Measurements from ENCODE around the gene MYLK3.

MYLK3 gene

GRCh38 chr16:46720619-46721018, 27.5 kb downstream of the MYLK3 start:
- H3K9me3 ChIP-seq = peaks cover 0 to 5% (median 0%) of the 10 kb centered on the region in 3 donors
- H3K36me3 ChIP-seq = no peaks in the 10 kb centered on the region
- H3K4me1 ChIP-seq = no peaks in the 10 kb centered on the region
- TF ChIP-seq, protein P1, sequence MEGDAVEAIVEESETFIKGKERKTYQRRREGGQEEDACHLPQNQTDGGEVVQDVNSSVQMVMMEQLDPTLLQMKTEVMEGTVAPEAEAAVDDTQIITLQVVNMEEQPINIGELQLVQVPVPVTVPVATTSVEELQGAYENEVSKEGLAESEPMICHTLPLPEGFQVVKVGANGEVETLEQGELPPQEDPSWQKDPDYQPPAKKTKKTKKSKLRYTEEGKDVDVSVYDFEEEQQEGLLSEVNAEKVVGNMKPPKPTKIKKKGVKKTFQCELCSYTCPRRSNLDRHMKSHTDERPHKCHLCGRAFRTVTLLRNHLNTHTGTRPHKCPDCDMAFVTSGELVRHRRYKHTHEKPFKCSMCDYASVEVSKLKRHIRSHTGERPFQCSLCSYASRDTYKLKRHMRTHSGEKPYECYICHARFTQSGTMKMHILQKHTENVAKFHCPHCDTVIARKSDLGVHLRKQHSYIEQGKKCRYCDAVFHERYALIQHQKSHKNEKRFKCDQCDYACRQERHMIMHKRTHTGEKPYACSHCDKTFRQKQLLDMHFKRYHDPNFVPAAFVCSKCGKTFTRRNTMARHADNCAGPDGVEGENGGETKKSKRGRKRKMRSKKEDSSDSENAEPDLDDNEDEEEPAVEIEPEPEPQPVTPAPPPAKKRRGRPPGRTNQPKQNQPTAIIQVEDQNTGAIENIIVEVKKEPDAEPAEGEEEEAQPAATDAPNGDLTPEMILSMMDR (IDR thresholded peaks at IDR 0.05) = no peak
- H3K27ac ChIP-seq = no peak overlapping the region
- no peak overlapping the region for H3K4me3 ChIP-seq
- no peaks in the 10 kb centered on the region for H3K27me3 ChIP-seq
- intact Hi-C loops (cut with DNase I; ENCODE audit: low total_unique reads) = no loop called here
- no peak for DNase-seq

GRCh38 chr16:46719528-46719927, 28.6 kb downstream of the MYLK3 start:
- H3K4me1 ChIP-seq = no peaks in the 10 kb centered on the region
- H3K4me3 ChIP-seq = no peak overlapping the region
- DNase-seq = no peak
- no peaks in the 10 kb centered on the region for H3K27me3 ChIP-seq
- intact Hi-C loops (cut with DNase I; ENCODE audit: low total_unique reads) = no loop called here
- H3K9me3 ChIP-seq = no peaks in the 10 kb centered on the region
- H3K27ac ChIP-seq = no peak overlapping the region
- no peaks in the 10 kb centered on the region for H3K36me3 ChIP-seq
- TF ChIP-seq, protein P1 (IDR thresholded peaks at IDR 0.05) = no peak

DNA sequence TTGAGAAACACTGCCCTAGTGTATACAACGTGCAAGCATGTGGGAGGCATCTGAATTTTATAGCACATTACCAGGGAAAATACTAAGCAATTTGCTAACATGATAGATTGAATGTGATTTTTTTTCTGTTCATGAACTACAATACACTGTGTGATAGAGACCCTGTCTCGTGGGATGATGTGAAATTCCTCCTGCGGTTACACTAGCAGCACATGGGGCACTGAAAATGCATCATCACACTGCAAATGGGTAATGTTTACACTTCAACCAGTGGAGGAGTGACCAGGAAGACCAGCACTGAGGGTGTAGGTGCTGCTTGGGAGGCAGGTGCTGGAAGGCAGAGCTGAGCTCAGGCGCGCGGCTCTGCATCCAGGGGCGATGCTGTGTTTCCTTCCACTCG, 29.9 kb downstream of the MYLK3 start:
- TF ChIP-seq, protein P1 (IDR thresholded peaks at IDR 0.05) = no peak
- H3K4me3 ChIP-seq = no peak overlapping the region
- no peaks in the 10 kb centered on the region for H3K36me3 ChIP-seq
- H3K9me3 ChIP-seq = no peaks in the 10 kb centered on the region
- H3K4me1 ChIP-seq = no peaks in the 10 kb centered on the region
- no peak for DNase-seq
- no peak overlapping the region for H3K27ac ChIP-seq
- no peaks in the 10 kb centered on the region for H3K27me3 ChIP-seq
- intact Hi-C loops (cut with DNase I; ENCODE audit: low total_unique reads) = no loop called here

DNA sequence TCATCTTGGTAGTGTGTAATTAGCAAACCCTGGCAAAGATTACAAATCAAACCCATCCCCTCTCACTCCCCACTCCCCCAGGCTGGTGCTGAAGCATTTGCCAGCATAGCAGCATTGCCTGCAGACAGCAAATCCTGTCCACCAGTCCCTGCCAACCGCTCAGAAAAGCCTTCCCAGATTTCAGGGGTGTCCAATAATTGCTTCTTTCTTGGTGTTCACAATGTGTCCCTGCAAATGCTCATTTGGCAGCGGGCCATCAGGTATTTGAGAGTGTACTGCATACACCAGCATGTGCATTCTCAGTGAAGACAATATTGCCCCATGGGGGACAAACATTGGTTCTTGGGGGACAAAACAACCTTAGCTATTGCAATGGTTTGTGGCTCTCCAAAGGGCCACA, 30.5 kb downstream of the MYLK3 start:
- no peaks in the 10 kb centered on the region for H3K27me3 ChIP-seq
- TF ChIP-seq, protein P1 (IDR thresholded peaks at IDR 0.05) = no peak
- no peak overlapping the region for H3K4me3 ChIP-seq
- intact Hi-C loops (cut with DNase I; ENCODE audit: low total_unique reads) = no loop called here
- no peaks in the 10 kb centered on the region for H3K4me1 ChIP-seq
- H3K36me3 ChIP-seq = no peaks in the 10 kb centered on the region
- H3K27ac ChIP-seq = no peak overlapping the region
- no peak for DNase-seq
- no peaks in the 10 kb centered on the region for H3K9me3 ChIP-seq

- Histone ChIP-seq H3K4me1 (no peaks in the 10 kb centered on the region), H3K4me3 (no peak overlapping the region), H3K27ac (no peak overlapping the region), H3K27me3 (no peaks in the 10 kb centered on the region), H3K9me3 (no peaks in the 10 kb centered on the region), H3K36me3 (no peaks in the 10 kb centered on the region)
- DNase-seq = no peak
- intact Hi-C loops (cut with DNase I; ENCODE audit: low total_unique reads) = no loop called here
- TF ChIP-seq, protein P1 (IDR thresholded peaks at IDR 0.05) = no peak
Observed at GRCh38 chr16:46715769-46716305, 32.3 kb downstream of the MYLK3 start.
